PC-3 (cell line): ENCODE measurements around the gene SH3BGRL3. TPM values are rescaled to one million over a fixed set of nuclear protein-coding genes. Genes with fewer than 3 reads are reported as not detected.

Experiments used
- ATAC-seq: fragments of 200-7000 bp; cut with Tn5 transposase; 2 replicates; pipeline ENCODE4 v1.9.1; 2020; ENCODE audit warnings: mild to moderate bottlenecking, moderate library complexity
- BruUV-seq: library from RNA; stranded (reverse); fragments of 400-500 nt; replicated peaks from 2 replicates; lab custom pipeline; 2021; lab: Mats Ljungman, UMichigan
- CTCF ChIA-PET: fragments of 300-600 bp; sonication (Branson Sonifier 250); formaldehyde crosslinking; loops from one replicate; lab custom pipeline; 2022; ENCODE audit warnings: antibody characterized with exemption; lab: Charles Lee
- POLR2A ChIA-PET: fragments of 300-600 bp; sonication (Branson Sonifier 250); formaldehyde crosslinking; loops from one replicate; lab custom pipeline; 2022; ENCODE audit warnings: antibody characterized with exemption; ENCODE audit not compliant: unreplicated experiment; lab: Charles Lee
- DNase-seq: peaks from one replicate; pipeline ENCODE4 v3.0.0-alpha.2; 2015
- H2AFZ ChIP-seq: fragments of 300-600 bp; sonication (generic); 2 replicates; pipeline ENCODE4 v1.6.0; 2016; ENCODE audit warnings: antibody characterized with exemption, low read length
- H3F3A ChIP-seq: fragments of 300-600 bp; sonication (generic); one replicate; pipeline ENCODE4 v1.6.0; 2017; ENCODE audit warnings: antibody characterized with exemption, low read length, control low read depth, mild to moderate bottlenecking; ENCODE audit not compliant: unreplicated experiment
- H3K27ac ChIP-seq: fragments of 300-600 bp; sonication (generic); 2 replicates; pipeline ENCODE4 v1.5.1; 2016; ENCODE audit warnings: mild to moderate bottlenecking, low read length
- H3K27me3 ChIP-seq: fragments of 300-600 bp; sonication (generic); 2 replicates; pipeline ENCODE4 v1.6.1; 2016; ENCODE audit warnings: low read length, mixed read lengths
- H3K36me3 ChIP-seq: fragments of 300-600 bp; sonication (generic); 2 replicates; pipeline ENCODE4 v1.6.1; 2016; ENCODE audit warnings: low read depth, mixed run types, low read length, mixed read lengths
- H3K4me1 ChIP-seq: fragments of 300-600 bp; sonication (generic); 2 replicates; pipeline ENCODE4 v1.5.1; 2016; ENCODE audit warnings: low read length; ENCODE audit not compliant: insufficient read depth
- H3K4me2 ChIP-seq: fragments of 300-600 bp; sonication (generic); 2 replicates; pipeline ENCODE4 v1.6.0; 2016; ENCODE audit warnings: low read length
- H3K4me3 ChIP-seq: fragments of 300-600 bp; sonication (generic); 2 replicates; pipeline ENCODE4 v1.5.1; 2016; ENCODE audit warnings: mild to moderate bottlenecking, low read length, mixed read lengths
- H3K79me2 ChIP-seq: fragments of 300-600 bp; sonication (generic); 2 replicates; pipeline ENCODE4 v1.6.1; 2017; ENCODE audit warnings: low read length, mixed read lengths
- H3K9ac ChIP-seq: fragments of 300-600 bp; sonication (generic); 2 replicates; pipeline ENCODE4 v1.6.0; 2016; ENCODE audit warnings: mild to moderate bottlenecking, low read length
- H3K9me2 ChIP-seq: fragments of 300-600 bp; sonication (generic); replicated peaks from 2 replicates; pipeline ENCODE4 v1.6.1; 2016; ENCODE audit warnings: mixed run types, low read length, mixed read lengths
- H3K9me3 ChIP-seq: fragments of 300-600 bp; sonication (generic); 2 replicates; pipeline ENCODE4 v1.6.1; 2016; ENCODE audit warnings: low read length, mixed read lengths
- H4K20me1 ChIP-seq: fragments of 300-600 bp; sonication (generic); 2 replicates; pipeline ENCODE4 v1.6.1; 2016; ENCODE audit warnings: low read length, mixed read lengths
- CTCF ChIP-seq: fragments of 300-600 bp; sonication (generic); conservative IDR thresholded peaks from 2 replicates; pipeline ENCODE4 v1.5.1; 2017; ENCODE audit warnings: antibody characterized with exemption, low read depth, mild to moderate bottlenecking, low read length
- EZH2 ChIP-seq: fragments of 300-600 bp; sonication (generic); IDR thresholded peaks from one replicate; pipeline ENCODE4 v1.6.1; 2017; ENCODE audit warnings: antibody characterized with exemption, mild to moderate bottlenecking, low read length; ENCODE audit not compliant: unreplicated experiment
- EZH2phosphoT487 ChIP-seq: fragments of 300-600 bp; sonication (generic); IDR thresholded peaks from 2 replicates; pipeline ENCODE4 v1.6.1; 2018; ENCODE audit warnings: mild to moderate bottlenecking, antibody characterized with exemption, low read length, borderline replicate concordance
- intact Hi-C: fragments of 100-400 bp; cut with micrococcal nuclease; formaldehyde crosslinking; loops from 2 replicates; pipeline ENCODE4 v1.9.0; 2023
- total RNA-seq: library from RNA; depleted of rRNA; stranded (reverse); fragments of >200 nt; gene quantifications from 2 replicates; pipeline ENCODE4 v1.2.3, GENCODE V29; 2014

The SH3BGRL3 gene
- total RNA-seq, 1 experiment from 2014 or later = 181 TPM

- intact Hi-C loops = loop anchor here (1.0 to 2.0 kb wide), 2 partner anchors 45 to 108 kb away; partner anchors contain the start of genes C1orf232 and ZNF593
- Histone ChIP-seq H2AFZ (no peak overlapping the region), H4K20me1 (peaks cover 5% of the 10 kb centered on the region; the same call in 1 of the 2 replicates), H3F3A (peaks cover 38% of the 10 kb centered on the region), H3K36me3 (peaks cover 42% of the 10 kb centered on the region), H3K4me3 (peak overlapping the region; percentile 40; the same call in 1 of the 2 replicates), H3K27ac (peak overlapping the region; percentile 99), H3K27me3 (no peaks in the 10 kb centered on the region), H3K9me3 (no peaks in the 10 kb centered on the region), H3K79me2 (peaks cover 22% of the 10 kb centered on the region), H3K4me2 (peak overlapping the region; percentile 73), H3K9me2 (no peaks in the 10 kb centered on the region), H3K9ac (peak overlapping the region; percentile 75), H3K4me1 (peaks cover 70% of the 10 kb centered on the region)
- BruUV-seq = no TSS peak
- TF ChIP-seq EZH2phosphoT487 = no peak
- DNase-seq (no peak), ATAC-seq (no peak)
- CTCF ChIA-PET = interaction anchor here (0.5 to 1.0 kb wide), 3 partner anchors 45 to 589 kb away, joined by 3 to 6 read pairs (median 4); no protein-coding TSS in a partner anchor
- POLR2A ChIA-PET = no interaction called here
Measured at GRCh38 chr1:26276432-26276838, 3.5 kb upstream of the SH3BGRL3 start.

- peaks cover 75% of the 10 kb centered on the region for H3K4me1 ChIP-seq
- no peaks in the 10 kb centered on the region for H3K27me3 ChIP-seq
- ATAC-seq (no peak), DNase-seq (peak; percentile 13)
- H3K79me2 ChIP-seq = peaks cover 30% of the 10 kb centered on the region
- no peak overlapping the region for H3K4me3 ChIP-seq
- H3K27ac ChIP-seq = peak overlapping the region; percentile 99
- H3K36me3 ChIP-seq = peaks cover 39% of the 10 kb centered on the region
- intact Hi-C loops = loop anchor here (2.0 kb wide), 1 partner anchor 108 kb away; the partner anchor contains the start of genes C1orf232 and ZNF593
- no peak for TF ChIP-seq EZH2phosphoT487
- TF ChIP-seq CTCF = no peak
- no peak for TF ChIP-seq EZH2
- no peaks in the 10 kb centered on the region for H3K9me2 ChIP-seq
- H3K9ac ChIP-seq = peak overlapping the region; percentile 75
- POLR2A ChIA-PET = no interaction called here
- BruUV-seq = no TSS peak
- H3F3A ChIP-seq = peaks cover 38% of the 10 kb centered on the region
- no peak overlapping the region for H2AFZ ChIP-seq
- no peaks in the 10 kb centered on the region for H3K9me3 ChIP-seq
- peak overlapping the region; percentile 73 for H3K4me2 ChIP-seq
- peaks cover 9% of the 10 kb centered on the region; the same call in 1 of the 2 replicates for H4K20me1 ChIP-seq
- CTCF ChIA-PET = no interaction called here
Measured at GRCh38 chr1:26277261-26277661, 2.6 kb upstream of the SH3BGRL3 start.

GRCh38 chr1:26277719-26278118 lies 2.2 kb upstream of the SH3BGRL3 start:
- Histone ChIP-seq H3K9me2 (no peaks in the 10 kb centered on the region), H3K27me3 (no peaks in the 10 kb centered on the region), H3K4me3 (no peak overlapping the region), H3K4me2 (peak overlapping the region; percentile 73), H3K79me2 (peaks cover 34% of the 10 kb centered on the region), H3K9ac (peak overlapping the region; percentile 75), H3K4me1 (peaks cover 78% of the 10 kb centered on the region), H3K9me3 (no peaks in the 10 kb centered on the region), H4K20me1 (peaks cover 9% of the 10 kb centered on the region; the same call in 1 of the 2 replicates), H3K27ac (peak overlapping the region; percentile 99), H2AFZ (no peak overlapping the region), H3K36me3 (peaks cover 38% of the 10 kb centered on the region), H3F3A (peaks cover 38% of the 10 kb centered on the region)
- no TSS peak for BruUV-seq
- ATAC-seq (no peak), DNase-seq (peak; percentile 11)
- POLR2A ChIA-PET = no interaction called here
- TF ChIP-seq EZH2phosphoT487 = no peak
- TF ChIP-seq CTCF = no peak
- TF ChIP-seq EZH2 = no peak
- CTCF ChIA-PET = interaction anchor here (1.2 kb wide), 1 partner anchor 44 kb away, joined by 3 read pairs; the partner anchor contains the start of gene CEP85
- intact Hi-C loops = loop anchor here (1.0 to 2.0 kb wide), 3 partner anchors 29 to 114 kb away; partner anchors contain the start of genes C1orf232, UBXN11 and ZNF593
